Measurements from ENCODE around the gene CDC14A.

The CDC14A gene

GRCh38 chr1:100530880-100531487, 178.7 kb downstream of the CDC14A start:
- TF ChIP-seq CTCF (conservative IDR thresholded peaks at IDR 0.05; ENCODE audit: low read depth, low read length), result no peak
- peak; percentile 96 for DNase-seq (ENCODE audit: low read depth)
- H3K4me3 ChIP-seq (ENCODE audit: low read depth, low read length), result no peak overlapping the region

GRCh38 chr1:100532645-100533044, 180.3 kb downstream of the CDC14A start:
- no peak for DNase-seq (ENCODE audit: low read depth)

GRCh38 chr1:100535264-100535663, 183.0 kb downstream of the CDC14A start:
- H3K4me3 ChIP-seq (ENCODE audit: low read depth, low read length), result no peak overlapping the region
- TF ChIP-seq CTCF (conservative IDR thresholded peaks at IDR 0.05; ENCODE audit: low read depth, low read length), result no peak
- no peak for DNase-seq (ENCODE audit: low read depth)

More at GRCh38 chr1:100532645-100533044, 180.3 kb downstream of the CDC14A start:
- no peak for TF ChIP-seq CTCF (conservative IDR thresholded peaks at IDR 0.05; ENCODE audit: low read depth, low read length)
- no peak overlapping the region for H3K4me3 ChIP-seq (ENCODE audit: low read depth, low read length)

GRCh38 chr1:100536031-100536430, 183.7 kb downstream of the CDC14A start:
- TF ChIP-seq CTCF (conservative IDR thresholded peaks at IDR 0.05; ENCODE audit: low read depth, low read length), result no peak
- H3K4me3 ChIP-seq (ENCODE audit: low read depth, low read length), result no peak overlapping the region
- DNase-seq (ENCODE audit: low read depth), result no peak

GRCh38 chr1:100538913-100539835, 186.9 kb downstream of the CDC14A start:
- peak overlapping the region; percentile 47 for H3K4me3 ChIP-seq (ENCODE audit: low read depth, low read length)
- TF ChIP-seq CTCF (conservative IDR thresholded peaks at IDR 0.05; ENCODE audit: low read depth, low read length), result peak; percentile 35
- no peak for DNase-seq (ENCODE audit: low read depth)

GRCh38 chr1:100539836-100540536, 187.7 kb downstream of the CDC14A start:
- peak; percentile 28 for DNase-seq (ENCODE audit: low read depth)
- peak overlapping the region; percentile 47 for H3K4me3 ChIP-seq (ENCODE audit: low read depth, low read length)
- TF ChIP-seq CTCF (conservative IDR thresholded peaks at IDR 0.05; ENCODE audit: low read depth, low read length), result no peak
